HTERT RPE-1 (cell line): Measurements from ENCODE around the gene LAMA2.

Experiments used
- in situ Hi-C: fragments of 300-500 bp; cut with MboI; formaldehyde crosslinking; loops from 4 replicates; pipeline ENCODE4 v1.14.3; 2020; ENCODE audit warnings: low sequenced_read_pairs

LAMA2 gene

DNA sequence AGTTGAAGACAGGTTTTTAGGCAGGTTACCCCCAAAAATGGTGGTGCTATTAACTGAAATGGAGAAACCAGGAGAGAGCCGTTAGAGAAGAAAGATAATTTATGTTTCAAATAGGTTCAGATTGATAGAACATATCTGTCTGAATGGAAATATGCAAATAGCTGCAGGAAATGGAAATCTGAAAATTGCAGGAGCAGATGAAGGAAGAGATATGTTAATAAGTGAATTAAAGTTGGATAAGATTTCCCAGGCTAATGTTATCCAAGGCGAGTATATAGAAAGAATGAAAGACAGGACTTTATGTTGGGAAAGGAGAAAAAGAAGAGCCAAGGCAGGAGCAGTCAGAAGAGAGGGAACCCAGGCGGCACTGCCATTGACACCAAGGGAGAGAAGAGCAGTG, 461.4 kb downstream of the LAMA2 start:
- in situ Hi-C loops: no loop called here

DNA sequence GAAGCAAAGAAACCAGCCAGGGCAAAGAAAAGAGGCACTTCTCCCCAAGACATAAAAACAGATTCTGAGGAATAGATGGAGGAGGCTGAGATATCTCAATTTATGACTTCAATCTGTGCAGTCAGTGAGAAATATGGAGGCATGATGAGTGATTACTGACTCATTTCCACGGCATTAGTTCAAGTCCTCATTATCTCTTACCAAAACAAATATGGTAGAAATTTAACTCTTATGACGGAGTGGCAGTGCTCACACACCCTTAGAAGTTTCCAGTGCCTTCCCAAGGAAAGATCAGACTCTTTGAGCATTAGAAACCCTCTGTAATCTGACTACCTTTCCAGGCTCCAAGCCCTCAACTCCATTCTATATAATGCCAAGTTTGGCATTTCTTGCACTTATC, 463.0 kb downstream of the LAMA2 start:
- in situ Hi-C loops: no loop called here

DNA sequence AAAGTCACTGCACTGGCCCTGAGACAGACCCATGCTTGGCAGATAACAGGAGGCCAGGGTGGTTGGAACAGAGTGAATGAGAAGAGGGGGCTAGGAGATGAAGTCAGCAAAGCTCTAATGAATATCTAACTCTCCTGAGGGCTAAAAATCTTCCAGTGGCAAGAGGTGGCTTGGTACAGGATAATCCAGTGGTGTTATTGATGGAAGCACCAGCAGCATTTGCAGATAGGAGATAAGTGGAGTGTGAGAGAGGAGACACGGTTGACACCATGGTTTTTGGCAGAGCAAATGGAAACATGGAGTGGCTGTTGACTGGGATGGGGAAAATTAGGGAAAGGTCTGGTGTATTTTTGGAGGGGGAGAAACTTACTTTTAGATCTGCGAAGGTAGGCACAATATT, 464.0 kb downstream of the LAMA2 start:
- in situ Hi-C loops: no loop called here

DNA sequence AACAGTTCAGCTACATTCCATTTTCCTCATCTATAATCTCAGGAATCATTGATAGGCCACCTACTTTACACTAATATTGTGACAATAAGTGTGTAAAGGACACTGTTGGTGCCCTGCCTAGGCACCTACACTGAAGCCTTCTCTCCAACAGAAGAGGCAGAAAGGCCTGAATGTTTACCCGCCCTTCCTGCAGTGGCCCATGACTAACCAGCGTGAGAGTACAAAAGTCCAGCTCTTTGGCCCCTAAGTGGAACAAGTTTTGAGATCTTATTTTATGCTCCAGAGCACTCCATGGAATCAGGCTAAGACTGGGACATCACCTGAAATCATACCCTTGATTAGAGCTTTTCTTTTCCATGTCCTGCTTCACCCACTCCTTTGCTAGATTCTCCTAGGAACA, 467.3 kb downstream of the LAMA2 start:
- in situ Hi-C loops: no loop called here

DNA sequence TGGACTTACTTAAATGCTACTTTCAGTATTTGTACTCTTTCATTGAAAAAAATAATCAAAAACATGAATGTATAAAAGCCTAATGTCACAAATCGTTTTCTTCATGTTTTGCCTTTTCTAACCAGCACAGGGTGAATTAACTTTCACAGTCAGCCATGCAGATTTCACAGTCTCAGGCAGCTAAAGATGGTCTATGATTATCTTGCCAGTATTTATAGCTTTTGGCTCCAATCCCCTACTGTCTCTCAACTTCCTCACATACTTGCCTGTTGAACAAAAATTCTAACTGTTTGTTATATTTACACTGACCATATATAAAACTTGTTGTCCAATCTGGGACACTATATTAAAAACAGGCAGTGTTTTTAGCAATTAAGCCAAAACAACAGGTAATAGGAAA, 468.9 kb downstream of the LAMA2 start:
- in situ Hi-C loops: no loop called here

DNA sequence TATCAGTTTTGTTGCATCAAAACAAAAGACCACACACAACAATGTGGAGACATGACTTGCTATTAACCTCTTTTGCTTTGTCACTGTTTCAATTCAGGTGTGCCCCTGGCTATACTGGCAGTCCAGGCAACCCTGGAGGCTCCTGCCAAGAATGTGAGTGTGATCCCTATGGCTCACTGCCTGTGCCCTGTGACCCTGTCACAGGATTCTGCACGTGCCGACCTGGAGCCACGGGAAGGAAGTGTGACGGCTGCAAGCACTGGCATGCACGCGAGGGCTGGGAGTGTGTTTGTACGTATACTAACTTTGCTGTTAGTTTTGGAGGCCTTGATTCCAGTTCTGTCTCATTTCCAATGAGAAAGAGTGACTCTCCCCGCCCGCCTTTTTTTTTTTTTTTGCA, 470.1 kb downstream of the LAMA2 start:
- in situ Hi-C loops: no loop called here

DNA sequence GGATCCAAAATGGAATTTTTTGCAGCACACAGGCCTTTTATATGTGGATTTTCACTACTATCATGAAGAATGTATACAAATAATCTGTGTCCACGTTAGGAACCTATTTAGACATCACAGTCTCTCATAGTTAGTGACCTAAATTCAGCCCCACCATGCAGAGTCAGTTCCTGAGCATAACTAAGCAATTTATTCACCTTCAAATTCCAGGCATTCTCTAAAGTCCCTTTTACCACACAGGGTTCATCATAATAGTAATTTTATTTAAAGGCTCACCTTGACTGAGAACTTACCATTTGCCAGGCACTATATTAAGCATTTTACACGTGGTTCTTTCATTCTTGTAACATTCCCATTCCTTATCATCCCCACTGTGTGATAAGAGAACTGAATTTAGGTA, 473.2 kb downstream of the LAMA2 start:
- in situ Hi-C loops: no loop called here

DNA sequence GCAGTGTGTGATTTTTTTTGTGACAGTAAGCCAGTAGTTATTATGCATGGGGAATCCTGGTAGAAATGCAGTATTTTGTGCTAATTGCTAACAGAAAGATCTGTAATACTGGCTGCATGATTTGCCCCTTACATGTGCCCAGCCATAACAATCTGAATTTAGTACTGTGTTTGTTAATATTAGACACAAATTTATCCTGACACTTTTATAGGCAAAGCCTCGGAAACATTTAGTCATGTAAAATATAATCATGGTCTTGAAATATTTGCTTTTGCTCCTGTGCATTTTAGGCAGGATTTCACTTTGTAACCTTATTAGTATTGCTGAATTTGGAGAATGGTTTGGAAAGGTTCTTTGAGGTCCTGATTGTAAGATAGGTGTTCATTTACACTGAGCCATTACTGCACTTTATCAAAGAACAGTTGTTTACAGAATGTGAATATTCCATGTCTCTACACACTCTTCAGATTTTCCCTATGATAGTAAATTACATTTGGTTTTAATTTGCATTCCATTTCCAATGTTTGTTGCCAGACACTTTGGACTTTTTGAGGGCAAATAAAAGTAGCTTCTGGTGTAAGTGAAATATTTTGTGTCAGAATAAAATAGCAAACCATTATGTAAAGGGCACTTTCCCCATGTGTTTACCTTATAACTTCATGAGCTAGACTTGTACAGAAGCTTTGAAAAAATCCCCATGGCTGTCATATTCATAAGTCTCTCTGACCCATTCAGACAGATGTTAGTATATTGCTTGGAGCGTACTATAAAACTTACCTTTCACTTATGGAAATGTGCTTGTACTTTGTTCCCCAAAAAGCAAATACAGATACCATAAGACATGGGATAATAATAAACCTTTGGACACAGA, 477.1 kb downstream of the LAMA2 start:
- in situ Hi-C loops: no loop called here

DNA sequence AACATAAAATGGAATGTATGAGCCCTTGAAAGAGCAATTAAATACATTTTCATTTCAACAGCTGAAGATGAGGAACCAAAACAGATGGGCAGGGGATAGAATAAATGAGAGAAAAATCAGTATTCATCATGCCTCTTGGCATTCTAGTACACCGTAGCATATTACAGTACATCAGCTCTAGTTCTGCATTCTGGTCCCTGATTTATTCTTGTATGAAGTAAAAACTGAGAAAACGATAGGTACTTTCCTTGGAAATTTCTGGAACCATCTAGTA, 477.7 kb downstream of the LAMA2 start:
- in situ Hi-C loops: no loop called here

DNA sequence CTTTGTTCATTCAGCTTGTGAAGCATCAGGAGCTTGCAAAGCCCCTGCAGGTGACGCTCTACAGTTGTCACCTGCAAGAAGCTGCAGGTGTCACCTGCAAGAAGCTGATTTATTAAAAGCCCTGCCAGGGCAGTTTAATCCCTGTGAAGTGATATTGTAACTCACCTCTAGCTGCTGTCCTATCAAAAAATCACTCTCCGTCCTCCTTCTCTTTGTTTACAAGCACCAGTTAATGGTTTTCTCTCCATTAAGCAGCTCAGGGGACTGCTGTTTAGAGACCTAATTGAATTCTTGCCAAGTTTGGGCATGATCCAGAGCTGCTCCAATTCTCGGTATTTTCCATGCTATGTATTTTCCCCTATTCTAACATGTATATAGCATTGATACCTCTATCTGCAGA, 481.1 kb downstream of the LAMA2 start:
- in situ Hi-C loops: no loop called here

DNA sequence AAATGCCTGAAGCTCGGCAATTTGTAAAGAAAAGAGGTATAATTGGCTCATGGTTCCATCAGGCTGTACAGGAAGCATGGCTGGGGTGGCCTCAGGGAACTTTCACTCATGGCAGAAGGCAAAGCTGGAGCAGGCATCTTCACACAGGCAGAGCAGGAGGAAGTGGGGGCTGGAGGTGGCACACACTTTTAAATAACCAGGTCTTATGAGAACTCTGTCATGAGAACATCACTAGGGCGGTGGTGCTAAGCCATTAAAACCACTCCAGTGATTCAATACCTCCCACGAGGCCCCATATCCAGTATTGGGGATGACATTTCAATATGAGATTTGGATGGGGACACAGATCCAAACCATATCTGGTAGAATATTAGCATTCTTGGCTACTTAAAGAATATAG, 481.8 kb downstream of the LAMA2 start:
- in situ Hi-C loops: no loop called here

DNA sequence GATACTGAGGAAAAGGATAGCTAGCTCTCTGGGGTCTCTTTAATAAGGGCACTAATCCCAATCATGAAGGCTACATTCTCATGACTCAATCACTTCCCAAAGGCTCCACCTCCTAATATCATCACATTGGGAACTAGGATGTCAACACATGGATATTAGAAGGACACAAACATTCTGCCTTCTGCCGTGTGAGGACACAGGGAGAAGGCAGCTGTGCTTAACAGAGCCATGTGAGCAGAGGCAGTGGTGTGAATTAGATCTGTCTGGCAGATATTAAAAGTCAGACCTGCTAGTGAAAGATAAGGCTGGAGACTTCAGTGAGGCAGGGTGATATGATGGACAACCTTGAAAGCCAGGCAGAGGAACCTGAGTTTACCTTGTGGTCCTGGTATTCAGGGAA, 485.1 kb downstream of the LAMA2 start:
- in situ Hi-C loops: no loop called here

DNA sequence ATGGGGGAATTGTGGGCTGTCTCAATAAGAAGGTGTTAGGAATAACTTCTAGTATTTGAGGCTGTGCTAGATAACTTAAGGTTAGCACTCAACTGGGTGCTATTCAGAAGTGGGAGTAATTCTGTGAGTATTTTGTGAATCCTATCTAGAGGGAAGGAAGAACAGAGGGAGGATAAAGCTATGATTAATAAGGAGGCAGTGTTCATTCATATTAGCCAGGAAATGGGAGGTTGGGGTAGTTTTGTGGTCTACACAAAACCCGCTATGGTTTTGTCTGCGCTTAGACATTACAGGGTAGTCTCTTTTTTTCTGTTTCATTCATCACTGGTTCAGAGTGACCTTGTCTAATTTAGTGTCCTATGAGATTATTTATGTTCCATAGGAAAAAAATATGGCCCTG, 486.0 kb downstream of the LAMA2 start:
- in situ Hi-C loops: no loop called here

DNA sequence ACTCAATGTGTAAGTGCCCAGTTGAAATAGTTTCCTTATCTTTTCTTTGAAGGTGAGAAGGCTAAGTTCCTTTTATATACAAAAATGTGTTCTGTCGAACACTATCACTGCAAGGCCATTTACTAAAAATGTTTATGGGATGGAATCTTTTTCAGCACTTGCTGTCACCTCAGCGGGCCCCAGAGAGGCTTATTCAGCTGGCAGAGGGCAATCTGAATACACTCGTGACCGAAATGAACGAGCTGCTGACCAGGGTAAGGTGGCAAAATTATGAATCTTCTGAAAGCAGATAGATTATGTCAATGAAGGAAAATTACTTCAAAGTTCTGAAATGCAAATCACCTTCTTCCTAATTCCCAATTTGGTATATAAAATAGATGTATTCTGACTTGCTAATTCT, 486.8 kb downstream of the LAMA2 start:
- in situ Hi-C loops: no loop called here

DNA sequence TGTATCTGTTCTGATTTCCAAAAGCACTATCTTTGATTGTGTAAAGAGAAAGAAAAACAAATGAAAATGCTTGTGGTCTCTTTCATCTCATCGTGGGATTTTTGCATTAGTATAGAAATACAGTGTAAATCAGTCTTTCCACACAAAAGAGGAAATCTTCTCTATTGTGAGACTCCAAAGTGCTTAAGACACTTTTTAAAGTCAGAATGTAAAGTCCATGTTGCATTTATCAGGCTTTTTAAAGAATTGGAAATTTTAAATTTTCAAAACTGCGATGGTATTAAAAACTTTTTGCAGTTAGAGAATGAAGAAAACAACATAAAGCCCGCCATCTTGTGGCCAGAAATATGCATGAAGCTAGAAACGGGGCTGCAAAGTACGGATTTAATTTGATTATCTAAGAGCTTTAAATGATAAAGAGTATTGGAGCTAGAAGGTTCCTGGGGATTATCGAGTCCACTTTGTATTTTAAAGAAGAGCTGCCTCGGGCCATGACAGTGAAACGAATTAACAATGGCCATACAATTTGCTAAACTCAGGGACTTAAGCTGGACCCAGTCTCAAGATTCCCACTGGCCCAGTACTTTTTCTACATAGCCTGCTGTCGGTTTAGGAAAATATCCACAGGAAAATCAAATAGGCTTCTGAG, 487.5 kb downstream of the LAMA2 start:
- in situ Hi-C loops: no loop called here

DNA sequence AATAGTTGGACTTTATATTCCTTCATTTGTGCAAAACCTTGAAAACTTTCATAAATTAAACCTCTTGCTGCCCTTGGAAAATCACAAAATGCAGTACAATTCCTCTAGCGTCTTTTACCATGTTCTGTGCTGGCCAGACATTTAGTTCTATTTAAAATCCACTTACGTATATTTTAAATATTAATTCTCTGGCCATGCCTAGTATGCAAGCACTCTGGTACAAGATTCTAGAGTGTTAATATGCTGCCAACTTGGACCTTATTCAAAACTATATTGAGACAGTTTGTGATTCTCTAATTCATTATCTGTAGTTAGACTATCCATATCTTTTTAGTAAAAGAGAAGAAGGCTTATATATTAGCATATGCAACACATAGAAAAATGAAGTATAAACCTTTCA, 498.9 kb downstream of the LAMA2 start:
- in situ Hi-C loops: no loop called here

DNA sequence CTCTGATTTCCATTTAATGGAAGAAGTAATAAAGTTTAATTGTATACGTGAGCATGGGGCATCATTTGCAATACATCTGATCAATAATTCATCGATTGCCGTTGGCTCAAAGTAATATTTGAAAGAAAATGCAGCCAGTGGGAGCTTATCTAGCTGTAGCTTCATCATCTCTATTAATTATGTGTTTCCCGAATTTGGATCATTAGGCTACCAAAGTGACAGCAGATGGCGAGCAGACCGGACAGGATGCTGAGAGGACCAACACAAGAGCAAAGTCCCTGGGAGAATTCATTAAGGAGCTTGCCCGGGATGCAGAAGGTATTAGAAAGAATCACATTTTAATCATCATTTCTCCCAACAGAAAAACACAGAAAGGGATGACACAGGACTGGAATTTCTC, 500.0 kb downstream of the LAMA2 start:
- in situ Hi-C loops: no loop called here

DNA sequence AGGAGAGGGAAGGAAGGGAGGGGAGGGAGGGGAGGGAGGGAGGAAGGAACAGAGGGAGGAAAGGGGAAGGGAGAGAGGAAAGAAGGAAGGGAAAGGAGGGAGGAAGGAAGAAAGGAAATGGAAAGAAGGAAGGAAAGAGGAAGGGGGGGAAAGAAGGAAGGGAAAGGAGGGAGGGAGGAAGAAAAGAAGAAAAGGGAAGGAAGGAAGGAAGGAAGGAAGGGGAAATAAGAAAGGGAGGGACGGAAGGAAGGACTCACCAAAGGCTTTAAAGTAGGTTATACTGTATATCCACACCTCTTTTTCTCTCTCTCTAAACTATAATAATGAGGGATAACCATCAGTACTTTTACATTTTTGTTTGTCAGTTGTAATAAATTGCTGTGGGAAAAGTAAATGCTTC, 502.2 kb downstream of the LAMA2 start:
- in situ Hi-C loops: no loop called here

DNA sequence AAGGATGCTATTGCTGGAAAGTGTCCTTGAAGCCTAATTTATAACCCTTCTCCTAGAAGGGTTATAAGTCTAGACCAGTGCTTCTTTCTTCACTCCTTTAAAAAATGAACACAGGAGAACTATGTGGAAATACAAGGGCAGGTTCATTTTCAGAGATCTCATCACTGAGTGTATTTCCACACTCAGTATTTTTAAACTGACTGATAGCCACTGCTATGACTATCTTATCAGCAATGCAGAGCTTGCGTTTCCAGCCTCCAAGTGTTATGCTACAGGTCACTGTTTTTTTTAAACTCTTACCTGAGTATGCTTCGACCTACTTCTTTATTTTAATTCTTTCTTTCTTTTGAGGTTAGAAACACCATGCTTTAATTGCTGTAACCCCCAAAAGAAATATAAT, 508.0 kb downstream of the LAMA2 start:
- in situ Hi-C loops: no loop called here

DNA sequence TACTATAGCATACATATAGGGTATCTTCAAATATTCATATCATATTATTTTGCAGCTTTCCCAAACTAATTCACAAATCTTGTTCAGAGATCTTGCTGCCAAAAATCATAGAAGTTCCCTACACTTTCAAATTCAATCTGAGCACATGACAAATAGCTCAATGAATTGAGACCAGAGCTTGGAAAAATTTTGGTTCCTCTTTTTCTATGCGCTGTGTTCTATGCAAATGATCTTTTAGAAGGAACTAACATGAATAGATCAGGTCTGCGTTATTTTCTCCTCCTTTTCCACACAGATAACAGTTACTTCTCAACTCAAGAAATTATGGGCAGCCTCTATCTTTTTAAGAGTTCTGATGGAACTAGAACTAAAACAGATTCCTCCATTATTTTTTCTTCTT, 510.7 kb downstream of the LAMA2 start:
- in situ Hi-C loops: no loop called here

DNA sequence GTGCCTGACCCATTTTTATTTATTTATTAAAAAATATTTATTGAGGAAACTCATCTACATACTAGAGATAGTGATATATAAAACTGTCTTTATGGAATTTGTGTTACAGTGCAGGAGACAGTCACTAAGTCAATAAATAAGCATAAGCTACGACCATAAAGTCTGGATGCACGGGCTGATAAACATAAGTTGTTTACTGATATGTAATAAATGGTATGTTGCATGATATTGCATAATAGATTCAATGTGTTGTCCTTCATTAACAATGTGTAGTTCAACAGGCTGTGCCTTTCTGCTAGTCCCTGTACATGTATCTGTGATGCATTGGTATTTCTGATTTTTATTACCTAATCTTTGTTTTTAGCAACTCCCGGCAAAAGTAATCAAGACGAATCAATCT, 515.8 kb downstream of the LAMA2 start:
- in situ Hi-C loops: no loop called here

DNA sequence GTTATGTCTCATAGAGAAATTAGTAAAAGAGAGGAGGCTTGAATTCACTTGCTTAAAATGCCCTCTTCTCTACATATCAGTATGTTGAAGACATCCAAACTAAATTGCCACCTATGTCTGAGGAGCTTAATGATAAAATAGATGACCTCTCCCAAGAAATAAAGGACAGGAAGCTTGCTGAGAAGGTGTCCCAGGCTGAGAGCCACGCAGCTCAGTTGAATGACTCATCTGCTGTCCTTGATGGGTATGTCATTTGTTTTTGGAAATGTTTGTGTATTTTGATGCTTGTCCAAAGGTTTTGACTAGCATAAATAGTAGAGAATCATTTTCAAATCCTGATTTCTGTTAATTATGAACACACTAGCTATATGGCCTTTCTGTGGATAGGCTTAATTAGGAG, 519.3 kb downstream of the LAMA2 start:
- in situ Hi-C loops: no loop called here

DNA sequence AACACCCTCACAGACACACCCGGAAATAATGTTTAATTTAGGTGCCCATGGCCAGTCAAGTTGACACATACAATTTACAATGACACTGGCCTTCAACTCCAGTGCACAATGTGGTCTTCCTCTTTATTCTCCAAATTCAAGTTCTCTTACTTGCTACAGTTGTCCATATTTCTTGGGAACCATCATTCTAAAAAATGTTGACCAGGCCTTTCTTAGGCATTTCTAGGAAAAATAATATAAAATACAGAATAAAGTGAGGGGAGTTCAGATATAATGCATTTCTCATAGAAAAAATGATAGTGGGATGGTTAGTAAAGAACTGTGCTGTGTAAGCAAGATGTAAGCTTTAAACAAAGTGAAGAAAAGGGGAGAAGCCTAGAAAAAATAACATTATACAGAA, 528.2 kb downstream of the LAMA2 start:
- in situ Hi-C loops: no loop called here
